ENCODE measurements around the gene TMEM60.
A peak's percentile ranks its signal among the peaks of the same experiment; 100 is the strongest.

GRCh38 chr7:77798394-77799077 lies at the start of gene TMEM60, which contains the start of gene PHTF2:
- TF ChIP-seq, protein P1, sequence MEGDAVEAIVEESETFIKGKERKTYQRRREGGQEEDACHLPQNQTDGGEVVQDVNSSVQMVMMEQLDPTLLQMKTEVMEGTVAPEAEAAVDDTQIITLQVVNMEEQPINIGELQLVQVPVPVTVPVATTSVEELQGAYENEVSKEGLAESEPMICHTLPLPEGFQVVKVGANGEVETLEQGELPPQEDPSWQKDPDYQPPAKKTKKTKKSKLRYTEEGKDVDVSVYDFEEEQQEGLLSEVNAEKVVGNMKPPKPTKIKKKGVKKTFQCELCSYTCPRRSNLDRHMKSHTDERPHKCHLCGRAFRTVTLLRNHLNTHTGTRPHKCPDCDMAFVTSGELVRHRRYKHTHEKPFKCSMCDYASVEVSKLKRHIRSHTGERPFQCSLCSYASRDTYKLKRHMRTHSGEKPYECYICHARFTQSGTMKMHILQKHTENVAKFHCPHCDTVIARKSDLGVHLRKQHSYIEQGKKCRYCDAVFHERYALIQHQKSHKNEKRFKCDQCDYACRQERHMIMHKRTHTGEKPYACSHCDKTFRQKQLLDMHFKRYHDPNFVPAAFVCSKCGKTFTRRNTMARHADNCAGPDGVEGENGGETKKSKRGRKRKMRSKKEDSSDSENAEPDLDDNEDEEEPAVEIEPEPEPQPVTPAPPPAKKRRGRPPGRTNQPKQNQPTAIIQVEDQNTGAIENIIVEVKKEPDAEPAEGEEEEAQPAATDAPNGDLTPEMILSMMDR (IDR thresholded peaks at IDR 0.05), result peak; percentile 15 to 70 (median 38)
- TF ChIP-seq POLR2A (IDR thresholded peaks at IDR 0.05), result peak in 1 of 2 donors; percentile 72

All from heart left ventricle (tissue), 13 donors.